KBM-7 (cell line): ENCODE data around the gene PTPN7.
"Not testable (repeated sequence)": the region's sequence is repeated elsewhere in the genome, so short reads cannot be mapped to it uniquely, and the experiment has no call there.

ENCODE experiments used
- DNase-seq: peaks from one replicate; pipeline ENCODE4 v3.0.0-alpha.2; 2015
- in situ Hi-C: fragments of 300-500 bp; cut with MboI; formaldehyde crosslinking; loops from 2 replicates; pipeline ENCODE4 v1.14.3; 2020; ENCODE audit warnings: low sequenced_read_pairs, low pct_unique_long_range_greater_than_20kb, mixed read lengths

PTPN7 gene

GRCh38 chr1:202155478-202156021 lies 4.9 kb downstream of the PTPN7 start:
- DNase-seq = no peak
- in situ Hi-C loops = no loop called here

- peak; percentile 79 for DNase-seq
- in situ Hi-C loops = no loop called here
Observed at GRCh38 chr1:202154766-202155477, 5.5 kb downstream of the PTPN7 start.

- in situ Hi-C loops = no loop called here
- no peak for DNase-seq
Observed at GRCh38 chr1:202154148-202154765, 6.1 kb downstream of the PTPN7 start.

GRCh38 chr1:202153284-202153683 lies 7.1 kb downstream of the PTPN7 start:
- in situ Hi-C loops = no loop called here
- DNase-seq = no peak

- in situ Hi-C loops = no loop called here
- no peak for DNase-seq
Observed at GRCh38 chr1:202152399-202152798, 8.0 kb downstream of the PTPN7 start.

GRCh38 chr1:202151045-202151444 lies 9.4 kb downstream of the PTPN7 start:
- no peak for DNase-seq
- in situ Hi-C loops = no loop called here

GRCh38 chr1:202150602-202151001 lies 9.8 kb downstream of the PTPN7 start:
- DNase-seq = no peak
- in situ Hi-C loops = no loop called here

GRCh38 chr1:202150187-202150586 lies 10.2 kb downstream of the PTPN7 start:
- DNase-seq = no peak
- in situ Hi-C loops = no loop called here

- no peak for DNase-seq
- in situ Hi-C loops = no loop called here
Observed at GRCh38 chr1:202149566-202149965, 10.8 kb downstream of the PTPN7 start.

GRCh38 chr1:202148391-202148790 lies 12.0 kb downstream of the PTPN7 start:
- in situ Hi-C loops = no loop called here
- DNase-seq = no peak

- DNase-seq = no peak
Observed at GRCh38 chr1:202146993-202147392, 13.4 kb downstream of the PTPN7 start.

GRCh38 chr1:202146279-202146678 lies 14.1 kb downstream of the PTPN7 start:
- DNase-seq = no peak
- in situ Hi-C loops = no loop called here

More at GRCh38 chr1:202146993-202147392, 13.4 kb downstream of the PTPN7 start:
- in situ Hi-C loops = no loop called here

GRCh38 chr1:202145744-202146140 lies 14.7 kb downstream of the PTPN7 start:
- in situ Hi-C loops, DNase-seq: not testable (repeated sequence)

- in situ Hi-C loops = no loop called here
- DNase-seq = peak; percentile 45
Observed at GRCh38 chr1:202145068-202145743, 15.2 kb downstream of the PTPN7 start.

- peak; percentile 41 for DNase-seq
- in situ Hi-C loops = no loop called here
Observed at GRCh38 chr1:202144402-202145067, 15.9 kb downstream of the PTPN7 start, which contains the start of gene ARL8A. Gene ARL8A, minus strand, starts transcription at chr1:202144737. Its CDS starts 165 bp downstream, at chr1:202144572.

GRCh38 chr1:202143768-202144401 lies 16.5 kb downstream of the PTPN7 start:
- in situ Hi-C loops = no loop called here
- no peak for DNase-seq

GRCh38 chr1:202143011-202143767 lies 17.2 kb downstream of the PTPN7 start:
- DNase-seq = peak; percentile 87
- in situ Hi-C loops = no loop called here

GRCh38 chr1:202141468-202141867 lies 18.9 kb downstream of the PTPN7 start:
- in situ Hi-C loops, DNase-seq: not testable (repeated sequence)
